NCI-H1436 (cell line): ENCODE data around the gene ACSM2B.
"Not testable (repeated sequence)": the region's sequence is repeated elsewhere in the genome, so short reads cannot be mapped to it uniquely, and the experiment has no call there.

Source experiments
- DNase-seq: peaks from one replicate; lab custom pipeline; 2025; lab: John Stamatoyannopoulos, UW

ACSM2B gene

DNA sequence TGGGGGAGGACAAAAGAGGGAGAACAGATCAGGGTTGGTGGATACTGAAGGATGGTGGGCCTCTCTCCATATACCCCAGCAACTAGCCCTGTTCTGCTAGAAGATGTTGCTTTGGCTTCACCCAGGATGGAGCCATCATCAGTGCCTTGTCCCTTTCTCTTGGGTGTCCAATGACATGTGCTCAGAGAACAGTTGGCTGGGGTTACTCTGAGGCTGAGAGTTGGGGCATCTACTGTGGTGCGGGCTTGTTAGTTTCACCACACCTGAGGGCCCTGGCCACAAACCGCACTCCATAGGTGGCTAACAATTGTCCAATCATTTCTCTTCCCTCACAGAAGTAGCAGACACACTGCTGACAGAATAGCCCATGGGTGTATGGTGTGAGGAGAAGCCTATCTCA, 18.9 kb upstream of the ACSM2B start:
- not testable (repeated sequence) for DNase-seq

DNA sequence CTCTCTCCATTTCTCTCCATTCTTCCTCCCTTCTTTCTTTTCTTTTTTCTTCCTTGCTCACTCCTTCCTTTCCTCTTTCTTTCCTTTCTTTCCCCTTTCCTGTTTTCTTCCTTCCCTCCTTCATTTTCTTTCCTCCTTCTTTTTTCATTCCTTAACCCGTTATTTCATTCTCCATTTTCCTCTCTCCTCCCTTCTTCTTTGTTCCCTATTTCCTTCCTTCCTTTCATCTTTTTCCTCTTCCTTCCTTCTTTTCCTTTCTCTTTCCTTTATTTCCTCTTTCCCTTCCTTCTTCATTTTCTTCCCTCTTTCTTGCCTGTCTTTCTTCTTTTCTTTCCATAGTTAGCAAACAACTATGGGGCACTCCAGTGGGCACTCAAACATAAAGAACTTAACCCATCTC, 16.6 kb upstream of the ACSM2B start:
- DNase-seq = not testable (repeated sequence)

- not testable (repeated sequence) for DNase-seq
Measured at GRCh38 chr16:20589486-20589885, 13.3 kb upstream of the ACSM2B start.

DNA sequence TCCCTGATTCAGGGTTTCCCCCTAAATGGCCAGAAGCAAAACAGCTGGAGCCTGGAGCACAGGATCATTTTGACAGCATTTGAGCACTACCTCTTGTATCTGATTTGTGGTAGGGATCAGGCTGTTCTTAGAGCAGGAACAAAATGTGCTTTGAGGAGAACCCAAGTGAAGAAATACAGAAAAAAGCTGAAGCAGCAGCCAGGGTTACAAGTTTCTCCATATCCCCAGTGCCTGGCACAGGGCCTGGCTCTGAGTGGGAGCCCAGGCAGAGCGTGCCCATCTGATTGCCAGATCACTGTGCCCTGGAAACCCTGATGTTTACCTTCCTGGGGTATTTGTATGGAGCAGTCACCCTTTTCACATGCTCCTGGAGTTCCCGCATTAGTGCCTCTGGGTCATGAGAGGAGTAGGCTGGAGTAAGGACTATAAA, 11.5 kb upstream of the ACSM2B start:
- not testable (repeated sequence) for DNase-seq

GRCh38 chr16:20586716-20587115, 10.5 kb upstream of the ACSM2B start:
- not testable (repeated sequence) for DNase-seq

GRCh38 chr16:20586112-20586511, 9.9 kb upstream of the ACSM2B start:
- not testable (repeated sequence) for DNase-seq

DNA sequence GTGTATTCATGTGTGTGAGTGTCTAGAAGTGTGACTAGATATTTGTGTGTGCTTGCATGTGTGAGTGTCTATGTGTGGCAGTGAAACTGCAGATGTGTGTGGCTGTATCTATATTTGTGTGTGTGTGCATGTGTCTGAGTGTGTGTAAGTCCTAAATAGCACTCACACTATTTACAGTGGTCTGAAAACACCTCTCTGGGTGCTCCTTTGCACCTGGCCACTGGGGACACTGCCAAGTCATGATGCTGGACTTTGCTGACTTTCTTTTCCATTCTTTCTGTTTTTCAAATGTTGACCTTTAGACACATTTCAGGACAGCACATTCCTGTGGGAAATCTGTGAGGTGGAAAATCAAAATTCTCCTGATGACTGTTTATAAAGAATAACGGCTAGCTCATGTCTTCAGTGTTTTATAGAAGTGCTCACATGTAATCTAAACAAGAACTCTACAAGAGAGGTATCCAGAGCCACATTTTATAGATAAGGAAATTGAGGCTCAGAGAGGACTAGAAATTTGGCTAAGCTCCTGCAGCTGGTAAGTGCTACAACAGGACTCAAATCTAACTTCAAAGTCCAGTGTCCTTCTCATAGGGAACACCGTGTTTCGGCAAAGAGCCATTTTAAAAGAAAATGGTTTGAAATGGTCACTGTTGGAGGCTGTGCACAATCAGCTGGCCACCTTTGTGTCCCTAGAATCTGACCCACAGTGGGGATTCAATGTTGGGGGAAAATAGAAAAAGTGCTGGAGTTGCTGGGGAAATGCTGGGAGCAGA, 4.5 kb upstream of the ACSM2B start:
- DNase-seq = not testable (repeated sequence)

- DNase-seq = not testable (repeated sequence)
Measured at GRCh38 chr16:20578091-20578490, 1.9 kb upstream of the ACSM2B start.

GRCh38 chr16:20569117-20569651, 7.0 kb downstream of the ACSM2B start:
- DNase-seq = not testable (repeated sequence)

- DNase-seq = no peak
Measured at GRCh38 chr16:20568404-20568803, 7.8 kb downstream of the ACSM2B start.

DNA sequence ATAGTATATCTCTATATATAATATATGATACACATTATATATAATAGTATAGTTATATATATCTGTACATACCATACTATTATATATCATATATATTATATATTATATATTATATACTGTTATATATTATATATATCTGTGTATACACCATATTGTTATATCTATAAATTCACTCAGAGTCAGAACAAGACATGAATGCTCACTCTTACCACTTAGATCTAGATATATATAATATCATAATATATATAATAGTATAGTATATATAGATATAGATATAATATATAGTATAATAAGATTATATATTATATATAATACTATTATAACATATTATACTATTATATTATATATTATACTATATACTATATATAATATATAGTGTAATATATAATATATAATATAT, 9.3 kb downstream of the ACSM2B start:
- no peak for DNase-seq

GRCh38 chr16:20565334-20565733, 10.8 kb downstream of the ACSM2B start:
- DNase-seq = not testable (repeated sequence)

DNA sequence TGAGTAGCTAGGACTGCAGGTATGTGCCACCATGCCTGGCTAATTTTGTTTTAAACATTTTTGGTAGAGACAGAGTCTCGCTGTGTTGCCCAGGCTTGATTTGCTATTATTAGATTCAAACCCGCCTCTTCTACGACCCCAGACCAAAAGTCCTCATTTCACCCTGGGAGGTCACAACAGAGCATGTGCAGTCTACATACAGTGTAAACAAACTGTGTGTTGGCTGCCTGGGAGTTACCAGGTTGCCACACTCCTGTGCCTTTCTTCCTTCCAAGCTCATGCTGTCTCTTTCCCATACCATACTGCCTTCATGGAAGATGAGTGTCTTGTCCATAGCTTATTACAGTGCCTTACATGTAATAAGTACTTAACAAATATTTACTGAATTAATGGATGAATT, 11.9 kb downstream of the ACSM2B start:
- not testable (repeated sequence) for DNase-seq

- not testable (repeated sequence) for DNase-seq
Measured at GRCh38 chr16:20555628-20556027, 20.5 kb downstream of the ACSM2B start.

DNA sequence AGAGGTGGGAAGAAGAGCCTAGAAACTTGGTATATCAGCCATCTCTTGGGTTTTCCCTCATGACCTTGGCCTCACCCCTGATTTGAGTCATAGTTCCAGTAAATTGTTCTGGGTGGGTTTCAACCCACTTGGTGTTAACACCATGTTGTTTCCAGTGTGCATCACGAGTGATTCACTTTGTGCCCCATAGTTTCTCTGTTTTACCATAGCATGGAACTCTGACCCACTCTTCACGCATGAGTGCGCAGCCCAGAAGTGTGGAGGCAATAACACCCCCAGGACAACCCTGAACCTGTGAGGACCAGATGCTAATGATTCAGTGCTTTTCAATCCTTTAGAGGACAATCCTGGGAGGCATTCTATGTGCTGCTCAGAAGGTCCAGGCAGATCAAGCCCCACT, 21.5 kb downstream of the ACSM2B start:
- not testable (repeated sequence) for DNase-seq

- DNase-seq = not testable (repeated sequence)
Measured at GRCh38 chr16:20553493-20553892, 22.7 kb downstream of the ACSM2B start.

GRCh38 chr16:20546951-20547350, 29.2 kb downstream of the ACSM2B start:
- DNase-seq = not testable (repeated sequence)

- not testable (repeated sequence) for DNase-seq
Measured at GRCh38 chr16:20546278-20546853, 29.8 kb downstream of the ACSM2B start.

DNA sequence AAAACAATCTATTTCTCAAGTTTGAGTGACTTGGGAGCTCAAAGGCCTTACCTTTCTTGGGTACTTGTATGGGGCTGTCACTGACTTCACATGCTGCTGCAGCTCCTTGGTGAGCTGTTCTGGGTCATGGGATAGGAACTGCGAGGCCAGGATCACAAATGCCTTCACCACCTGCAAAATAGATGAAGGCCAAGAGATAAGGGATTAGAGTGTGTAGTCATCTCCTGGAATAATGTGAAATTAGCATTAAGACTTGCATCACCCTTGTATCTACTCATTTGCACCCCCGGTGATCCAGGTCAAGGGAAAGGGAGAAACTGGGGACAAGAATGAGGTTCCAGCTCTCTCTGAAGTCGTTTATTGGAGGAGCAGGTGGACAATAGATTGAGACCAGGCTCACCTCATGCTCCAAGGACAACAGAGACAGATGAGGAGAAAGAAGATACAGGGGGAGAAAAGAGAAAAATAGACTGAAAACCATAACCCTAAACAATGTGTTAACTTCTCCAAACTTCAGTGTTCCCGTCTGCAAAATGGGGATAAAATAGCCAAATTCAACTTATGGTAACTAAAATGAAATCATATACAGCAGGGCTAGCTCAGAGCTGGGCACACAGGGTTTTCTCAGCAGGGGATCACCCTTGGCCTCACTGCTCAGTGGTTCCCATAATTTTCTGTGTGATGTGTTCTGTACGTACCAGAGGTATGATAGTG, 35.4 kb downstream of the ACSM2B start:
- not testable (repeated sequence) for DNase-seq

DNA sequence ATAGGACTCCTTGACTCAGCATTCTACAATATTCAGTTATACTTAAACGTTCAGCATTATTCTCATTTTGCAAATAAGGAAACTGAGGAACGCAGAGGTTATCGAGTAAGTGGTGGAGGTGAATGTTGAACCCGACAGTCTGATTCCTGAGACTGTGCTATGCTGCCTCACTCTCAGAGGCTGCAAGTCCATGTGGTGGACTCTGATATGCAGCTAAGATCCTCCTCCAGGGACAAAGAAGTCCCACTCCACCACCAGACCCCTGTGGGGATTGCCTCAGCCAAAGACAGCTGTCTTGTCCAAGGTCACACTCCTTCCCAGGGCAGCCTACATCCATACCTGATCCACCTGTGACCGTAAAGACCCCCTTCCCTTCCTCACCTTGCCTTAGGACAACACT, 37.5 kb downstream of the ACSM2B start:
- DNase-seq = no peak

DNA sequence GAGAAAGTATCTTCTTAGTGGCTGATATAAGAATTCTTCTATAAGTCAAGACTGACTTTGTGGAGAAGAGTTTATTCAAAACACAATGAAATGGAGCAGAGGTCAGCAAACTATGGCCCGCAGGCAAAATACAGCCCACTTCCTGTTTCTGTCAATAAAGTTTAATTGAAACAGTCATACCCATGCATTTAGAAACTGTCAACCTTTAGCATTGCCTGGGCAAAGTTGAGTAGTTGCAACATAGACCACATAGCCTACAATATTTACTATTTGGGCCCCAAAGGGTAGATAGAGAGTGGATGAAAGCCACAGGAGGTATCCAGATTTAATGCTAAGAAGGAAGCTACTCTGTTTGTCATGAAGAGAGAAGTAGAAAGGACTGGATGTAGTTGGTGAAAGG, 38.0 kb downstream of the ACSM2B start:
- DNase-seq = no peak

- not testable (repeated sequence) for DNase-seq
Measured at GRCh38 chr16:20536669-20537068, 39.5 kb downstream of the ACSM2B start.
